Measurements from ENCODE around the gene IPCEF1. TPM values are rescaled to one million over a fixed set of nuclear protein-coding genes. Genes with fewer than 3 reads are reported as not detected.

IPCEF1 gene
- total and polyA plus RNA-seq, 4 donors = 0.46 to 2.8 (median 1.3) TPM

DNA sequence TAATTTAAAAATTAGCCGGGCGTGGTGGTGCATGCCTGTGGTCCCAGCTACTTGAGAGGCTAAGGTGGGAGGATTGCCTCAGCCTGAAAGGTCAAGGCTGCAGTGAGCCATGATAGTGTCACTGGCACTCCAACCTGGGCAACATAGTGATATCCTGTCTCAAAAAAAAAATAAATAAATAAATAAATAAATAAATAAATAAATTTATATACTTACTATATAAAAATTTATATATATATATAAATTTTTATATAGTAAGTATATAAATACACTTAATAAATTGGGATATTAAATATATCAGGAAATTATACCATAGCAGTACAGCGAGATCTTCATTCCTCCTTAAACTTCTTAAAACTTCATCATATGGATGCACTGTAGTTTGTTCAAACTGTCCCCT is 23.0 kb upstream of the IPCEF1 start:
- no peak for DNase-seq (ENCODE audit: low spot score)
- H3K27me3 ChIP-seq (ENCODE audit: control insufficient read depth in 4 of 4, insufficient read depth in 4 of 4, low read length in 3 of 4) = no peaks in the 10 kb centered on the region
- H3K4me3 ChIP-seq (ENCODE audit: low read depth in 1 of 3, low read length in 3 of 3) = no peak overlapping the region
- H3K36me3 ChIP-seq (ENCODE audit: control insufficient read depth in 4 of 4, insufficient read depth in 3 of 4, low read depth in 1 of 4, low read length in 3 of 4) = no peaks in the 10 kb centered on the region
- H3K27ac ChIP-seq (ENCODE audit: low read depth in 1 of 2, low read length in 2 of 2) = no peak overlapping the region
- no peak overlapping the region for H3K9ac ChIP-seq (ENCODE audit: low read depth in 1 of 2, low read length in 2 of 2)
- 100% methylated on average over 3 of the region's 3 CpGs for WGBS
- peaks cover 0 to 4% (median 3%) of the 10 kb centered on the region in 4 donors for H3K9me3 ChIP-seq (ENCODE audit: control insufficient read depth in 4 of 4, low read length in 3 of 4)
- H3K4me1 ChIP-seq (ENCODE audit: control insufficient read depth in 4 of 4, insufficient read depth in 4 of 4, low read length in 3 of 4) = peaks cover 0 to 1% (median 0%) of the 10 kb centered on the region in 4 donors
- TF ChIP-seq HNF4G (IDR thresholded peaks at IDR 0.05) (no peak), RAD21 (IDR thresholded peaks at IDR 0.05) (no peak)
- TF ChIP-seq, protein P1, sequence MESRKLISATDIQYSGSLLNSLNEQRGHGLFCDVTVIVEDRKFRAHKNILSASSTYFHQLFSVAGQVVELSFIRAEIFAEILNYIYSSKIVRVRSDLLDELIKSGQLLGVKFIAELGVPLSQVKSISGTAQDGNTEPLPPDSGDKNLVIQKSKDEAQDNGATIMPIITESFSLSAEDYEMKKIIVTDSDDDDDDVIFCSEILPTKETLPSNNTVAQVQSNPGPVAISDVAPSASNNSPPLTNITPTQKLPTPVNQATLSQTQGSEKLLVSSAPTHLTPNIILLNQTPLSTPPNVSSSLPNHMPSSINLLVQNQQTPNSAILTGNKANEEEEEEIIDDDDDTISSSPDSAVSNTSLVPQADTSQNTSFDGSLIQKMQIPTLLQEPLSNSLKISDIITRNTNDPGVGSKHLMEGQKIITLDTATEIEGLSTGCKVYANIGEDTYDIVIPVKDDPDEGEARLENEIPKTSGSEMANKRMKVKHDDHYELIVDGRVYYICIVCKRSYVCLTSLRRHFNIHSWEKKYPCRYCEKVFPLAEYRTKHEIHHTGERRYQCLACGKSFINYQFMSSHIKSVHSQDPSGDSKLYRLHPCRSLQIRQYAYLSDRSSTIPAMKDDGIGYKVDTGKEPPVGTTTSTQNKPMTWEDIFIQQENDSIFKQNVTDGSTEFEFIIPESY (IDR thresholded peaks at IDR 0.05) = no peak

DNA sequence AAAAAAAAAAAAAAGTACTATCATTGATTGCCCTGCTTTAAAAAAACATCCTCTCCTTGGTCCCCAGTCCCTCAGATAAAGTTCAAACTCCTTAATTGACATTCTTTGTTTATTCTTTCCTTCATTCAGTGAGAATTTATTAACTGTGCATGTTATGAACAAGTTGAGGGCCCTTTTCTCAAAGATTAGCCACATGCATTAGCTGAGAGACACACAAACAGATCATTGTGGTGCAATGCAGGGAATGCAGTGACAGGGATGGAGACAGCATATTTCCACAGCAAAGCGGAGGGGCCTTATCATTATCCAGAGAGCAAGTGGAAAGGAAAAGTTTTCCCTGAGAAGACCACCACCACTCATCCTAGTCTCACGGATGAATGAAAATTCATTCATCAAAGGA is 21.9 kb upstream of the IPCEF1 start:
- no peaks in the 10 kb centered on the region for H3K27me3 ChIP-seq (ENCODE audit: control insufficient read depth in 4 of 4, insufficient read depth in 4 of 4, low read length in 3 of 4)
- DNase-seq (ENCODE audit: low spot score) = no peak
- TF ChIP-seq NR2F2 (IDR thresholded peaks at IDR 0.05) (no peak), YY1 (IDR thresholded peaks at IDR 0.05) (no peak), FOXA1 (IDR thresholded peaks at IDR 0.05) (no peak), TAF1 (conservative IDR thresholded peaks at IDR 0.05) (no peak), HNF4A (conservative IDR thresholded peaks at IDR 0.05) (no peak), RXRA (IDR thresholded peaks at IDR 0.05) (no peak), HNF4G (IDR thresholded peaks at IDR 0.05) (no peak), JUND (IDR thresholded peaks at IDR 0.05) (no peak), EGR1 (IDR thresholded peaks at IDR 0.05; ENCODE audit: low read depth in 2 of 2) (no peak), SP1 (IDR thresholded peaks at IDR 0.05) (no peak), FOXA2 (IDR thresholded peaks at IDR 0.05) (no peak), RAD21 (IDR thresholded peaks at IDR 0.05) (no peak), GABPA (IDR thresholded peaks at IDR 0.05 in 1 of 2, conservative IDR thresholded peaks at IDR 0.05 in 1 of 2) (no peak)
- TF ChIP-seq, protein P2, sequence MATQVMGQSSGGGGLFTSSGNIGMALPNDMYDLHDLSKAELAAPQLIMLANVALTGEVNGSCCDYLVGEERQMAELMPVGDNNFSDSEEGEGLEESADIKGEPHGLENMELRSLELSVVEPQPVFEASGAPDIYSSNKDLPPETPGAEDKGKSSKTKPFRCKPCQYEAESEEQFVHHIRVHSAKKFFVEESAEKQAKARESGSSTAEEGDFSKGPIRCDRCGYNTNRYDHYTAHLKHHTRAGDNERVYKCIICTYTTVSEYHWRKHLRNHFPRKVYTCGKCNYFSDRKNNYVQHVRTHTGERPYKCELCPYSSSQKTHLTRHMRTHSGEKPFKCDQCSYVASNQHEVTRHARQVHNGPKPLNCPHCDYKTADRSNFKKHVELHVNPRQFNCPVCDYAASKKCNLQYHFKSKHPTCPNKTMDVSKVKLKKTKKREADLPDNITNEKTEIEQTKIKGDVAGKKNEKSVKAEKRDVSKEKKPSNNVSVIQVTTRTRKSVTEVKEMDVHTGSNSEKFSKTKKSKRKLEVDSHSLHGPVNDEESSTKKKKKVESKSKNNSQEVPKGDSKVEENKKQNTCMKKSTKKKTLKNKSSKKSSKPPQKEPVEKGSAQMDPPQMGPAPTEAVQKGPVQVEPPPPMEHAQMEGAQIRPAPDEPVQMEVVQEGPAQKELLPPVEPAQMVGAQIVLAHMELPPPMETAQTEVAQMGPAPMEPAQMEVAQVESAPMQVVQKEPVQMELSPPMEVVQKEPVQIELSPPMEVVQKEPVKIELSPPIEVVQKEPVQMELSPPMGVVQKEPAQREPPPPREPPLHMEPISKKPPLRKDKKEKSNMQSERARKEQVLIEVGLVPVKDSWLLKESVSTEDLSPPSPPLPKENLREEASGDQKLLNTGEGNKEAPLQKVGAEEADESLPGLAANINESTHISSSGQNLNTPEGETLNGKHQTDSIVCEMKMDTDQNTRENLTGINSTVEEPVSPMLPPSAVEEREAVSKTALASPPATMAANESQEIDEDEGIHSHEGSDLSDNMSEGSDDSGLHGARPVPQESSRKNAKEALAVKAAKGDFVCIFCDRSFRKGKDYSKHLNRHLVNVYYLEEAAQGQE (IDR thresholded peaks at IDR 0.05) = no peak
- TF ChIP-seq, protein P3, sequence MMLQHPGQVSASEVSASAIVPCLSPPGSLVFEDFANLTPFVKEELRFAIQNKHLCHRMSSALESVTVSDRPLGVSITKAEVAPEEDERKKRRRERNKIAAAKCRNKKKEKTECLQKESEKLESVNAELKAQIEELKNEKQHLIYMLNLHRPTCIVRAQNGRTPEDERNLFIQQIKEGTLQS (IDR thresholded peaks at IDR 0.05) = no peak
- TF ChIP-seq, protein P4, sequence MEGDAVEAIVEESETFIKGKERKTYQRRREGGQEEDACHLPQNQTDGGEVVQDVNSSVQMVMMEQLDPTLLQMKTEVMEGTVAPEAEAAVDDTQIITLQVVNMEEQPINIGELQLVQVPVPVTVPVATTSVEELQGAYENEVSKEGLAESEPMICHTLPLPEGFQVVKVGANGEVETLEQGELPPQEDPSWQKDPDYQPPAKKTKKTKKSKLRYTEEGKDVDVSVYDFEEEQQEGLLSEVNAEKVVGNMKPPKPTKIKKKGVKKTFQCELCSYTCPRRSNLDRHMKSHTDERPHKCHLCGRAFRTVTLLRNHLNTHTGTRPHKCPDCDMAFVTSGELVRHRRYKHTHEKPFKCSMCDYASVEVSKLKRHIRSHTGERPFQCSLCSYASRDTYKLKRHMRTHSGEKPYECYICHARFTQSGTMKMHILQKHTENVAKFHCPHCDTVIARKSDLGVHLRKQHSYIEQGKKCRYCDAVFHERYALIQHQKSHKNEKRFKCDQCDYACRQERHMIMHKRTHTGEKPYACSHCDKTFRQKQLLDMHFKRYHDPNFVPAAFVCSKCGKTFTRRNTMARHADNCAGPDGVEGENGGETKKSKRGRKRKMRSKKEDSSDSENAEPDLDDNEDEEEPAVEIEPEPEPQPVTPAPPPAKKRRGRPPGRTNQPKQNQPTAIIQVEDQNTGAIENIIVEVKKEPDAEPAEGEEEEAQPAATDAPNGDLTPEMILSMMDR (IDR thresholded peaks at IDR 0.05; ENCODE audit: low read depth, low read length, missing input control) = no peak
- TF ChIP-seq, protein P1 (IDR thresholded peaks at IDR 0.05) = no peak
- H3K27ac ChIP-seq (ENCODE audit: low read depth in 1 of 2, low read length in 2 of 2) = no peak overlapping the region
- H3K4me1 ChIP-seq (ENCODE audit: control insufficient read depth in 4 of 4, insufficient read depth in 4 of 4, low read length in 3 of 4) = peaks cover 0 to 1% (median 0%) of the 10 kb centered on the region in 4 donors
- no peak overlapping the region for H3K9ac ChIP-seq (ENCODE audit: low read depth in 1 of 2, low read length in 2 of 2)
- H3K36me3 ChIP-seq (ENCODE audit: control insufficient read depth in 4 of 4, insufficient read depth in 3 of 4, low read depth in 1 of 4, low read length in 3 of 4) = no peaks in the 10 kb centered on the region
- 88% methylated on average over 2 of the region's 2 CpGs for WGBS
- H3K4me3 ChIP-seq (ENCODE audit: low read depth in 1 of 3, low read length in 3 of 3) = no peak overlapping the region
- H3K9me3 ChIP-seq (ENCODE audit: control insufficient read depth in 4 of 4, low read length in 3 of 4) = peaks cover 0 to 4% (median 3%) of the 10 kb centered on the region in 4 donors

All from liver (tissue), 9 donors.